HG03469 (cell line): Measurements from ENCODE around the gene MYL12B.
"Not testable (repeated sequence)": the region's sequence is repeated elsewhere in the genome, so short reads cannot be mapped to it uniquely, and the experiment has no call there.

Source experiments
- ATAC-seq: cut with Tn5 transposase; IDR thresholded peaks from one replicate; pipeline ENCODE4 v1.9.1; 2021; ENCODE audit warnings: mild to moderate bottlenecking, moderate library complexity, moderate number of reproducible peaks; ENCODE audit not compliant: unreplicated experiment

MYL12B gene

GRCh38 chr18:3260995-3261372, 949 bp upstream of the MYL12B start:
- no peak for ATAC-seq

DNA sequence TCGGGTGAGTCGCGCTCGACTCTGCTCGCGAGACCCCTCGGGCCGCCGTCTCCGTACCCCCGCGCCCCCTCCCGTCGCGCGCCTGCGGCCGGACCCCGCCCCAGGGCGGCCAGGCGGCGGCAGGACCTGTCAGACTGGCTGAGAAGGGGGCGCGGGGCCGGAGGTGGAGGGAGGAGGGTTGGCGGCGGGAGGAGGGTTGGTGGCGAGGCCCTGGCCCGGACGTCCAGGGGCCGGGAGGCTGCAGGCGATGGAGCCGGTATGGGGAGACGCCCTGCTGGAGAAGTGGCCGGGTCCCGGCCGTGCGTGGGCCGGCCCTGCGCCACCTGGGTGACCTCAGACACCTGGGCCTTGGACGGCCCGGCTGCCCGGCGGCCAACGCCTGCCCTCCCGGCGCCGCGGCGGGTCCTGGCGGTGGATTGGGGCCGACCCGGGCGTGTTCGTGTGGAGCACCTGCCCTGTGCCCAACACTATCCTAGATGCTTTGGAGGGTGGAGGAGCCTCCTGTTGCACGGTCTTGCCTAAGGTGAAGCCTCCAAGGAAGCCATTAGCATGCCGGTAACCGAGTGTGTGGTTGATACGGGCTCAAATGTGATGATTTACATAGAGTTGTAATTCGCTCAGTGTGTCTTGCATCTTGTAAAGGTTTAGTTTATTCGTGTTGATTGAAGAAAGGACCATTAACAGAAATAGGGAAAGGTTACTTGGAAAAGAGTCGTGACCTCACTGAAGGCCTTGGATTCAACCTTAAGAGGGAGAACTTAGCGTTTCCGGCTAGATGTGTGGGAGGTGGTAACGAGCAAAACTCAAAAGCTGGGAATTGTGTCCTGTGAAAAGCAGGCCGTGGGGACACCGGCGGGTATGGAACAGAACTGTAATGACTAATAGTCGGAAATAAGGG, 550 bp downstream of the MYL12B start:
- no peak for ATAC-seq

DNA sequence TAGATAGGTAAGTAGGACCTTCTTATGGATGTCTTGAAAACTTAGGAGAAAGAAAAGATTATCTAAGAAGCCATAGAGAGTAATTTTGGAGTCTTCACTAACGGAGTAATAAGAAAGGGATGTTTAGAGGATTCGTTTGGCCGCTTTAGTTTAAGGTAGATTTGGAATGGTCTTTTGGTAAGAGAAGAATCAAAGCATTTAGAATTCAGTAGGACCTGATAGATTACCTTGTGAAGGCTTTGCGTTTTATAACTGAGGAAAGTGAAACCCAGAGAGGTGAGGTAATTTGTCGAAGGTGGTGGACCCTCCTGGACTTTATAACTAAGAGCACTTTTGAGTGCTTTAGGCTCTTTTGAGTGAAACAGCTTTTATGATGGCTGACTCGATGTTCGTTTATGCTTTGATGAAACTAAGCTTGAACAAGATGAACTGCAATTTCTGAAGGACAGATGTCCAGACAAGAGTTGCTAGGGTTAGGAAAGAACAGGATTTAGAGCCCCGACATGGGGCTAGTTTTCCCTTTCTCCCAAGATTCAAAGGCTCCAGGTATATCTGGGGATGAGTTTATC, 1.3 kb downstream of the MYL12B start:
- no peak for ATAC-seq

DNA sequence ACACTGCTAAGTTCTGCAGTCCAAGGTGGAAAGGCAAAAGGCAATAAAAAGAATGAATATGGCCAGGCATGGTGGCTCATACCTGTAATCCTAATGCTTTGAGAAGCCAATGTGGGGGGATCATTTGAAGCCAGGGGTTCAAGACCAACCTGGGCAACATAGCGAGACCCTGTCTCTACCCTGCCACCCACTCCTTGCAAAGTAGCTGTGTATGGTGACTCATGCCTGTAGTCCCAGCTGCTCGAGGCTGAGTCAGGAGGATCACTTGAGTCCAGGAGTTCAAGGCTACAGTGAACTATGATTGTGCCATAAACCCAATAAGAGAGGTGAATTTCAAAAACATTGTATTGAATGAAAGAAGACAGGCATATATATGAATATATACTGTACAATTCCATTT, 2.4 kb downstream of the MYL12B start:
- ATAC-seq: no peak

DNA sequence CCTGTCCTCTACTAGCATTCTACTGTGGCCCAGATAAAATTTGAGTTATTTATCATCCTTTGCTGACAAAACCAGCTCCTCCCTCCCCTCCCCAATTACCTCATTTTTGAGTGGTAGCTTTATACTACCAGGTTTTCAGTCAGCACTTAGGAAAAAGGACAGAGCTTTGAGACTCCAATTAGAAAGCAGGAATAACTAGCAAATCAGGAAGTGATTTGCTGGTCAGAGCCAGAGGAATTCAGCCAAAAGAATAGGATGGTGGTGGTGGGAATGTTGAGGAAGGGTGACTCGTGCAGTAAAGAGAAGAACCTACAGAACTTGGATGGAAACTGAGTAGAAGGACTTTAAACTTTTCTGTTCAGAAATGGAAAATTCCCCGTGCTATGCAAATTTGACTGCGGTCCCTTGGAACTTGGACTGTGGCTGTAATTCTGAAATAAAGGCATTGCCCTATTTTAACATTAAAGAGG, 3.7 kb downstream of the MYL12B start:
- no peak for ATAC-seq

DNA sequence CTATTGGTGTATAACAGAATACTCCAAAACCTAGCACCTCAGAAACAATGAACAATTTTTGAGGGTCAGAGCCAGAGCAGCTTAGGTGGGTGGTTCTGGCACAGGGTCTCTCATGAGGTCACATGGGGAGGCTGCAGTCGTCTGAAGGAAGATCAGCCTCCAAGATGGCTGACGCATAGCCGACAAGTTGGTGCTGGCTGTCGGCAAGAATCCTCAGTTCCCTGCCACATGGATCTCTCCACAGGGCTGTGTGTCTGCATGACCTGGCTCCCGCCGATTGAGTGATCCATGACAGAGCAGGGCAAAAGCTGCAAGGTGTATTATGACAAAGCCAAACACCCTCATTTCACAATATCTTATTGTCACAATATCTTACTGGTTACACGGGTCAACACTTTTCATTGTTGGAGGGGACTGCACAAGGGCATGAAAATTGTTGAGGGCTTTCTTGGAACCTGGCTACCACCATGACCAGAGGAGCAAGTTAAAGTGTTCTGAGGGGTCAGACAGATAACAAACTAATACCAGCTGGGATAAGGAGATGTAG, 4.2 kb downstream of the MYL12B start:
- ATAC-seq: no peak

DNA sequence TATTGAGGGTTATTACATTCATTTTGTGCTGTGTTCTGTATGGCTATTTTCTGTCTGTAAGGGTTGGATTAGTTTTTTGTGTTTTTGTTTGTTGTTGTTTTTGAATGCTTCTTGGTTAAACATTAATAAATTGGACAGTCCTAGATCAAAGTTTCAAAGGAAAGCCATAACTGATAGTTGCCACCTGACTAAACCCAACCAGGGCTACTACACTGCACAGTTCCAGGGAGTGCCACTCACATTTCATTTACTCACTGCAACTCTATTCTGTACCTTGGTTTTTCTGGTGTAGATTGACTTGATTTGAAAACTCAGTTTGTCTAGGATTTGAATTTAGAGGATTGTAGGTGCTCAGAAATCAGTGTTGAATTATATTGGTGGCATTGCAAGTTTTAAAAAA, 6.4 kb downstream of the MYL12B start:
- ATAC-seq: no peak

GRCh38 chr18:3269241-3269913, 7.4 kb downstream of the MYL12B start:
- ATAC-seq: no peak

GRCh38 chr18:3269914-3270299, 8.0 kb downstream of the MYL12B start:
- ATAC-seq: no peak

DNA sequence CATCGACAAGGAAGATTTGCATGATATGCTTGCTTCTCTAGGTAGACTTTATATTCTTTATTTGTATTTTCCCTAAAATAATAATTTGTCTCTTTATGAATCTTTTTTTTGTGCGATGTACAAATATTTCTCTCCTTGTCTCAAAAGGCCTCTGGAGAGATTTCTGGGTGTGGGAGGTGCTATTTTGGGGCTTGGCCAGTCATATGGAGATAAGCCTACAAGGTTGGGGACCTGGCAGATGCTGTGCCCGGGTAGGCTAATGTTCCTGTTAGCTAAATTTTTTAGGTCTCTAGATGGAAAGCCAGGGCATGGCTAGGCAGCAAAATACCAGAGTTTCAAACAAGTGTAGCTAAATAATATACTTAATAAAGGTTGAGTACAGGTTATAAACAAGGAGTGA, 11.1 kb downstream of the MYL12B start:
- ATAC-seq: no peak

GRCh38 chr18:3277643-3278213, 15.8 kb downstream of the MYL12B start:
- not testable (repeated sequence) for ATAC-seq

- ATAC-seq: peak; percentile 81
Observed at GRCh38 chr18:3279201-3280185, 17.6 kb downstream of the MYL12B start.

DNA sequence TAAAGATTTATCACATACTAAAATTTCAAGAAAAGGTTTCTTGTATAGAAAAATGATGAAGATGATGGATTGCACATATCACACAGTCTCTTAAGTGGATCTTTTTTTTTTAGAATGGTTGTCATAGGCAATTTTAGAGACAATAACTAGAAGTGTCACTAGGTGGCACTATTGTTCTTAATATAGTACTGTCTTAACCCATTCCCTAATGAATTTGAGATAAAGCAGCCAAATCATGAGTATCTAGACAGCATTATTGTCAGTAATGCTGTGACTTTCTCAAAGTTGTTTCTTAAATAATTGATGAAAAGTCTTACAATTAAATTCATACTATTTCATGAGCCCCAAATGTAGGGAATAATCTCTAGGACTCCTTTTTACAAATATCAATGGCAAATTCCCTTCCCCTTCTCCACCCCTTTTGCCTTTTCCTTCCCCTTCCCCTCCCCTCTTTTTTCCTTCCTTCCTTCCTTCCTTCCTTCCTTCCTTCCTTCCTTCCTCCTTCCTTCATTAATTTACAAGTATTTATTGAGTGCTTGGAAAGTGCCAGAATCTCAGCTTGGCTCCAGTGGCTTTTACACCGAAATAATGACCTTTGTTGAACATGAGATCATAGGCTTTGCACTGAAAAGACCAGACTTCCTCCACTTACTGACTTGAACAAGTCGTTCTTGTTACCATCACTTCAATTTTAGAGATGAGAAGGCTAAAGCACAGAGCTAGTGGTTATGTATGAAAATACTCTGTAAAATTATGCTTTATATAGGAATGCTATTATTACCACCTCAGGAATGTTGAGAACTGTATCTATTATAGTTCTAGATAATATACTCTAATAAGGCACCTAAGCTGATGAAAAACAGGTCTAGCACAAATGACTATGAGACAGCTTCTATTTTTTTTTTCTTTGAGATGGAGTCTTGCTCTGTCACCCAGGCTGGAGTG, 19.8 kb downstream of the MYL12B start:
- ATAC-seq: peak; percentile 34

- no peak for ATAC-seq
Observed at GRCh38 chr18:3283253-3283863, 21.4 kb downstream of the MYL12B start.

GRCh38 chr18:3283908-3284307, 22.0 kb downstream of the MYL12B start:
- no peak for ATAC-seq

- no peak for ATAC-seq
Observed at GRCh38 chr18:3284501-3284900, 22.6 kb downstream of the MYL12B start.

DNA sequence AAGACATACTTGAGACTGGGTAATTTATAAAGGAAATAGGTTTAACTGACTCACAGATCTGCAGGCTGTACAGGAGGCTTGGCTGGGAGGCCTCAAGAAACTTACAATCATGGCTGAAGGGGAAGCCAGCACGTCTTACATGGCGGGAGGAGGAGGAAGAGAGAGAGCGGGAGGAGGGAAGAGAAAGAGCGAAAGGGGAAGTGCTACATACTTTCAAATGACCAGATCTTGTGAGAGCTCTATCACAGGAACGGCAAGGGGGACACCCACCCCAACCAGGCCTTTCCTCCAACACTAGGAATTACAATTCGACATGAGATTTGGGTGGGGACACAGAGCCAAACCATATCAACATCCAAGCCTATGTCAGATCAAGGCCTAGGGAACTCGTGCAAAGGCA, 24.2 kb downstream of the MYL12B start:
- ATAC-seq: no peak

DNA sequence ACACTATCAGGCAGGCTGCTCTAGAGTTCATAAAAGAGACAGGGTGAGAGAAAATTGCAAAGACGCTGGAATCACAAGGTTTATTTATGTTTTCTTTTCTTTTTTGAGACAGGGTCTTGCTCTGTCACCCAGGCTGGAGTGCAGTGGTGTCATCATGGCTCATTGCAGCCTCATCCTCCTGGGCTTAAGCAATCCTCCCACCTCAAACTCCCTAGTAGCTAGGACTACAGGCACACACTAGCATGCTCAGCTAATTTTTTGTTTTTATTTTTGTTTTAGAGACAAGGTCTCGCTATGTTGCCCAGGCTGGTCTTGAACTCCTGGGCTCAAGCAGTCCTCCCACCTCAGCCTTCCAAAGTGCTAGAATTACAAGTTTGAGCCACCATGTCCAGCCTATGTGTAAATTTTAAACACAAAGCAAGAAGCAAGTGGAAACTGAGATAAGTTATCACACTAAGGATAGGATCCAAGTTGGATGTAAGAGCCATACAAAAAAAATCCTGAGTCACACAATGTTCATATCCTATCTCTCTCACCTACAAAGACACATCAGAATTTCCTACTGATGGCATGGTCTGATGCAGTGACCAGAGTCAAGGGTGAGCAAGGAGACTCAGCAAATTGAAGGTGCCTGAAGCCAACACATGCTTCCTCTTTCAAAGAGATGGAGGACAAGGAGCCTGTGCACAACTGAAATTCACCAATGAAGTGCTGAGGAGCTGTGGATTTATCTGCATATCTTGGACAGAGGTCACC, 31.4 kb downstream of the MYL12B start:
- ATAC-seq: no peak
